ENCODE measurements around the gene WNT7B.

Gene WNT7B

GRCh38 chr22:45931042-45931441 lies 45.9 kb downstream of the WNT7B start:
- DNase-seq, result no peak
- Histone ChIP-seq H3K27ac (no peak overlapping the region), H3K36me3 (no peaks in the 10 kb centered on the region), H3K4me3 (no peak overlapping the region), H3K4me1 (peaks cover 0 to 20% (median 11%) of the 10 kb centered on the region in 4 donors), H3K27me3 (peaks cover 0 to 58% of the 10 kb centered on the region in 2 donors), H3K9me3 (no peaks in the 10 kb centered on the region)
- intact Hi-C loops (cut with DNase I; ENCODE audit: low total_unique reads), result no loop called here
- no peak for TF ChIP-seq CTCF (IDR thresholded peaks at IDR 0.05)

- Histone ChIP-seq H3K9me3 (no peaks in the 10 kb centered on the region), H3K27me3 (peaks cover 0 to 51% of the 10 kb centered on the region in 2 donors), H3K36me3 (no peaks in the 10 kb centered on the region), H3K4me1 (peaks cover 0 to 18% (median 11%) of the 10 kb centered on the region in 4 donors), H3K4me3 (no peak overlapping the region), H3K27ac (no peak overlapping the region)
- no peak for TF ChIP-seq CTCF (IDR thresholded peaks at IDR 0.05)
- intact Hi-C loops (cut with DNase I; ENCODE audit: low total_unique reads), result no loop called here
- no peak for DNase-seq
Measured at GRCh38 chr22:45930324-45930723, 46.6 kb downstream of the WNT7B start.

GRCh38 chr22:45929649-45930048 lies 47.3 kb downstream of the WNT7B start:
- no peak for TF ChIP-seq CTCF (IDR thresholded peaks at IDR 0.05)
- peaks cover 0 to 11% (median 5%) of the 10 kb centered on the region in 4 donors for H3K4me1 ChIP-seq
- intact Hi-C loops (cut with DNase I; ENCODE audit: low total_unique reads), result no loop called here
- H3K27me3 ChIP-seq, result peaks cover 0 to 51% of the 10 kb centered on the region in 2 donors
- H3K36me3 ChIP-seq, result no peaks in the 10 kb centered on the region
- H3K9me3 ChIP-seq, result no peaks in the 10 kb centered on the region
- no peak overlapping the region for H3K4me3 ChIP-seq
- DNase-seq, result no peak
- H3K27ac ChIP-seq, result no peak overlapping the region

- intact Hi-C loops (cut with DNase I; ENCODE audit: low total_unique reads), result no loop called here
- TF ChIP-seq CTCF (IDR thresholded peaks at IDR 0.05), result no peak
- Histone ChIP-seq H3K9me3 (no peaks in the 10 kb centered on the region), H3K4me1 (peaks cover 0 to 8% (median 2%) of the 10 kb centered on the region in 4 donors), H3K27me3 (peaks cover 0 to 49% of the 10 kb centered on the region in 2 donors), H3K36me3 (no peaks in the 10 kb centered on the region), H3K27ac (no peak overlapping the region), H3K4me3 (no peak overlapping the region)
- DNase-seq, result no peak
Measured at GRCh38 chr22:45928726-45929368, 48.1 kb downstream of the WNT7B start.

GRCh38 chr22:45927059-45927458 lies 49.9 kb downstream of the WNT7B start:
- intact Hi-C loops (cut with DNase I; ENCODE audit: low total_unique reads), result no loop called here
- no peak for DNase-seq
- peaks cover 0 to 46% of the 10 kb centered on the region in 2 donors for H3K27me3 ChIP-seq
- H3K4me3 ChIP-seq, result no peak overlapping the region
- H3K36me3 ChIP-seq, result no peaks in the 10 kb centered on the region
- H3K9me3 ChIP-seq, result no peaks in the 10 kb centered on the region
- no peak overlapping the region for H3K27ac ChIP-seq
- H3K4me1 ChIP-seq, result peaks cover 0 to 5% (median 1%) of the 10 kb centered on the region in 4 donors
- no peak for TF ChIP-seq CTCF (IDR thresholded peaks at IDR 0.05)

Data from tibial artery (tissue), 4 donors.